ENCODE measurements around the gene STIMATE. TPM values are rescaled to one million over a fixed set of nuclear protein-coding genes. Genes with fewer than 3 reads are reported as not detected.

The STIMATE gene
- total RNA-seq, 2 donors from 2014 or later = 20.3 to 23.7 TPM

DNA sequence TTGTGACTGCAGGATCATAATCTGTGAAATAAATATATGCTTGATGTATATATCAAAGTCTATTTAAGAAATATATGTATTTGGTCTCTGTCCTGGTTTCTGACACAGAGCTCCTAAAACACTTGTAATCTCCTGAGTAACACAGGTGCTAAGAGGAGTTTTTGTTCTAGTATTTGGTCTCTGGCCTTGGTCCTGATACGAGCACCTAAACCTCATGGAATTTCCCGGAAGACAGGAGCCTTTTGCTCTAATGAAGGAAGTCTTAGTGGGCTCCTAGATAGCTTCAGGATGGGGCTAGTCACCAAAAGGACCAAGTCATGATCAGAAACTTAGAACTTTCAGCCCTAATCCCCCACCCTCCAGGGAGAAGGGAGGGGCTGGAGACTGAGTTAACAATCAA, 43.3 kb downstream of the STIMATE start:
- H3K4me1 ChIP-seq (ENCODE audit: control insufficient read depth, insufficient read depth, low read length) = no peaks in the 10 kb centered on the region
- no peaks in the 10 kb centered on the region for H3K27me3 ChIP-seq (ENCODE audit: control insufficient read depth, insufficient read depth, low read length, poor library complexity, severe bottlenecking)
- H3K4me3 Mint-ChIP-seq = no peak overlapping the region
- H3K9me3 Mint-ChIP-seq = no peaks in the 10 kb centered on the region
- 94 to 100% methylated on average over 1 to 2 of the region's 2 CpGs for WGBS, 2 experiments (ENCODE audit: insufficient coverage in 1 of 2, insufficient read length in 1 of 2)
- no peak overlapping the region for H3K9ac ChIP-seq (ENCODE audit: extremely low read depth, low read length, poor library complexity, severe bottlenecking)
- H3K9me3 ChIP-seq (ENCODE audit: control insufficient read depth, low read length) = no peaks in the 10 kb centered on the region
- no peaks in the 10 kb centered on the region for H3K4me1 Mint-ChIP-seq
- peaks cover 13% of the 10 kb centered on the region for H3K36me3 ChIP-seq (ENCODE audit: control insufficient read depth, insufficient read depth, low read length)
- peaks cover 6% of the 10 kb centered on the region for H3K36me3 Mint-ChIP-seq (ENCODE audit: low read depth)
- no peak overlapping the region for H3K4me3 ChIP-seq (ENCODE audit: low read length)
- DNase-seq = no peak
- no peaks in the 10 kb centered on the region for H3K27me3 Mint-ChIP-seq (ENCODE audit: insufficient read depth)
- TF ChIP-seq, protein P1, sequence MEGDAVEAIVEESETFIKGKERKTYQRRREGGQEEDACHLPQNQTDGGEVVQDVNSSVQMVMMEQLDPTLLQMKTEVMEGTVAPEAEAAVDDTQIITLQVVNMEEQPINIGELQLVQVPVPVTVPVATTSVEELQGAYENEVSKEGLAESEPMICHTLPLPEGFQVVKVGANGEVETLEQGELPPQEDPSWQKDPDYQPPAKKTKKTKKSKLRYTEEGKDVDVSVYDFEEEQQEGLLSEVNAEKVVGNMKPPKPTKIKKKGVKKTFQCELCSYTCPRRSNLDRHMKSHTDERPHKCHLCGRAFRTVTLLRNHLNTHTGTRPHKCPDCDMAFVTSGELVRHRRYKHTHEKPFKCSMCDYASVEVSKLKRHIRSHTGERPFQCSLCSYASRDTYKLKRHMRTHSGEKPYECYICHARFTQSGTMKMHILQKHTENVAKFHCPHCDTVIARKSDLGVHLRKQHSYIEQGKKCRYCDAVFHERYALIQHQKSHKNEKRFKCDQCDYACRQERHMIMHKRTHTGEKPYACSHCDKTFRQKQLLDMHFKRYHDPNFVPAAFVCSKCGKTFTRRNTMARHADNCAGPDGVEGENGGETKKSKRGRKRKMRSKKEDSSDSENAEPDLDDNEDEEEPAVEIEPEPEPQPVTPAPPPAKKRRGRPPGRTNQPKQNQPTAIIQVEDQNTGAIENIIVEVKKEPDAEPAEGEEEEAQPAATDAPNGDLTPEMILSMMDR (conservative IDR thresholded peaks at IDR 0.05) = no peak
- no peak overlapping the region for H3K27ac Mint-ChIP-seq
- no peak overlapping the region for H3K27ac ChIP-seq (ENCODE audit: low read depth, low read length)

DNA sequence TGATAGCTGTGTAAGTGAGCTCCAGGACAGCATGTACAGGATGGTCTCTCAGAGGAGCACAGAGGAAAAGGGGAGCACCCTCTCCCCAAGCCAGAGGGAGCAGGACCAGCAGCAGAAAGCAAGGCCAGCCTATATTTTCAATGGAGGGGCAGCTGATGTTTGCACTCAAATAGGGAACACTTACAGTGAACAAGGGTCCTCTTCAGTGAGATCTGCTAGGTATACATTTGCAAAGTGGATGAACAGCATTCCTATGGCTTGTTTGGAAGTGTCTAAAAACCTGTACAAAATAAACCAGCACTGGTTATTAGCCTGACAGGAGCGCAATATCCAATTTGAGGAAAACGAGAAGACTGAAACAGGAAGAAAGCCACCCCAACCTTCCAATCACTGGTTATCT, 44.9 kb downstream of the STIMATE start:
- H3K27me3 Mint-ChIP-seq (ENCODE audit: insufficient read depth) = no peaks in the 10 kb centered on the region
- Histone ChIP-seq H3K4me1 (ENCODE audit: control insufficient read depth, insufficient read depth, low read length) (no peaks in the 10 kb centered on the region), H3K27me3 (ENCODE audit: control insufficient read depth, insufficient read depth, low read length, poor library complexity, severe bottlenecking) (no peaks in the 10 kb centered on the region), H3K9me3 (ENCODE audit: control insufficient read depth, low read length) (no peaks in the 10 kb centered on the region), H3K27ac (ENCODE audit: low read depth, low read length) (no peak overlapping the region), H3K4me3 (ENCODE audit: low read length) (no peak overlapping the region), H3K36me3 (ENCODE audit: control insufficient read depth, insufficient read depth, low read length) (peaks cover 18% of the 10 kb centered on the region), H3K9ac (ENCODE audit: extremely low read depth, low read length, poor library complexity, severe bottlenecking) (no peak overlapping the region)
- TF ChIP-seq, protein P1 (conservative IDR thresholded peaks at IDR 0.05) = no peak
- no peaks in the 10 kb centered on the region for H3K9me3 Mint-ChIP-seq
- DNase-seq = no peak
- H3K4me3 Mint-ChIP-seq = no peak overlapping the region
- no peak overlapping the region for H3K27ac Mint-ChIP-seq
- peaks cover 18% of the 10 kb centered on the region for H3K36me3 Mint-ChIP-seq (ENCODE audit: low read depth)
- H3K4me1 Mint-ChIP-seq = no peaks in the 10 kb centered on the region
- 86 to 93% methylated on average over 2 of the region's 2 CpGs for WGBS, 2 experiments (ENCODE audit: insufficient coverage in 1 of 2, insufficient read length in 1 of 2)

DNA sequence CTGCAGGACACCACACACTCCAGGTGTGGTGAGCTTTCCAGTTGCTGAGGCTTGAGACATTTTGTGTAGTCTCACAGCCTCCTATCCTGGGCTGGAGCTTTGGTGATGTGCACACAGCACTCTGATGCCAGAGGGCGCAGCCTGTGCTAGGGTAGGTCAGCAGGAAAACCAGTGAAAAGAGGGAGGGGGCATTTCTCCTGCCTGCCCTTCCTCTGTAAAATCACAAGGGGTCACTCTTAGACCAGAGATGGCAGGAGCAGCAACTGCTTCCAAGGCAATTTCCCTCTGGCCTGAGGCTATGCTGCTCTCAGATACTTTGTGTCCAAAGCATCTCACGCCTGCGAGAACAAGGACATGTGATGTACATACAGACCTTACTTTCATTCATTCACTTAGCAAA, 46.0 kb downstream of the STIMATE start:
- Mint-ChIP-seq H3K36me3 (ENCODE audit: low read depth) (peaks cover 19% of the 10 kb centered on the region), H3K4me3 (no peak overlapping the region), H3K4me1 (no peaks in the 10 kb centered on the region), H3K27me3 (ENCODE audit: insufficient read depth) (no peaks in the 10 kb centered on the region), H3K9me3 (no peaks in the 10 kb centered on the region), H3K27ac (no peak overlapping the region)
- TF ChIP-seq, protein P1 (conservative IDR thresholded peaks at IDR 0.05) = peak; percentile 87
- Histone ChIP-seq H3K4me3 (ENCODE audit: low read length) (no peak overlapping the region), H3K27me3 (ENCODE audit: control insufficient read depth, insufficient read depth, low read length, poor library complexity, severe bottlenecking) (no peaks in the 10 kb centered on the region), H3K9ac (ENCODE audit: extremely low read depth, low read length, poor library complexity, severe bottlenecking) (no peak overlapping the region), H3K27ac (ENCODE audit: low read depth, low read length) (no peak overlapping the region), H3K4me1 (ENCODE audit: control insufficient read depth, insufficient read depth, low read length) (no peaks in the 10 kb centered on the region), H3K9me3 (ENCODE audit: control insufficient read depth, low read length) (no peaks in the 10 kb centered on the region), H3K36me3 (ENCODE audit: control insufficient read depth, insufficient read depth, low read length) (peaks cover 18% of the 10 kb centered on the region)
- DNase-seq = peak; percentile 90
- WGBS, 2 experiments (ENCODE audit: insufficient coverage in 1 of 2, insufficient read length in 1 of 2) = 72 to 76% methylated on average over 2 to 3 of the region's 3 CpGs
